ENCODE results near the gene SBK2.

SBK2 gene

DNA sequence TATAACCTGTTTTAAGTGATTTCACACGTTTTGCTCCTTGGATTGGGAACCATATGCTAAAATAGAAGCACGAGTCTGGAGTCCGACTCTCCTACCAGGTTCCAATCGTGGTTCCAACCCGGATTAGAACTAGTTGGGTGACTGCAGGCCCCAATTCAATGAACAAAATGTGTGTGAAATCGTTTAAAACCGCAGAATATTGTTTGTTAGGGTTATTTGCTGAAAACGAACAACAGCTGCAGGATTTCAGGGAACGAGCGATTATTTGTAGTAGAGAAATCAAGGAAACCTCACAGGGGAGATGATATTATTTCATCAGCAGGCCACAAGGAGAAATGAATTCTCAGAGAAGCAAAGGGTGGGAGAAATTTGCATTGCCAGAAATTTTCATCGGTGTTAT lies 32.0 kb downstream of the SBK2 start:
- no peak for FAIRE-seq
- TF ChIP-seq, protein P1, sequence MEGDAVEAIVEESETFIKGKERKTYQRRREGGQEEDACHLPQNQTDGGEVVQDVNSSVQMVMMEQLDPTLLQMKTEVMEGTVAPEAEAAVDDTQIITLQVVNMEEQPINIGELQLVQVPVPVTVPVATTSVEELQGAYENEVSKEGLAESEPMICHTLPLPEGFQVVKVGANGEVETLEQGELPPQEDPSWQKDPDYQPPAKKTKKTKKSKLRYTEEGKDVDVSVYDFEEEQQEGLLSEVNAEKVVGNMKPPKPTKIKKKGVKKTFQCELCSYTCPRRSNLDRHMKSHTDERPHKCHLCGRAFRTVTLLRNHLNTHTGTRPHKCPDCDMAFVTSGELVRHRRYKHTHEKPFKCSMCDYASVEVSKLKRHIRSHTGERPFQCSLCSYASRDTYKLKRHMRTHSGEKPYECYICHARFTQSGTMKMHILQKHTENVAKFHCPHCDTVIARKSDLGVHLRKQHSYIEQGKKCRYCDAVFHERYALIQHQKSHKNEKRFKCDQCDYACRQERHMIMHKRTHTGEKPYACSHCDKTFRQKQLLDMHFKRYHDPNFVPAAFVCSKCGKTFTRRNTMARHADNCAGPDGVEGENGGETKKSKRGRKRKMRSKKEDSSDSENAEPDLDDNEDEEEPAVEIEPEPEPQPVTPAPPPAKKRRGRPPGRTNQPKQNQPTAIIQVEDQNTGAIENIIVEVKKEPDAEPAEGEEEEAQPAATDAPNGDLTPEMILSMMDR (IDR thresholded peaks at IDR 0.05; ENCODE audit: insufficient read depth, missing control alignments), result no peak
- no peak for DNase-seq (ENCODE audit: insufficient read length, low spot score)

DNA sequence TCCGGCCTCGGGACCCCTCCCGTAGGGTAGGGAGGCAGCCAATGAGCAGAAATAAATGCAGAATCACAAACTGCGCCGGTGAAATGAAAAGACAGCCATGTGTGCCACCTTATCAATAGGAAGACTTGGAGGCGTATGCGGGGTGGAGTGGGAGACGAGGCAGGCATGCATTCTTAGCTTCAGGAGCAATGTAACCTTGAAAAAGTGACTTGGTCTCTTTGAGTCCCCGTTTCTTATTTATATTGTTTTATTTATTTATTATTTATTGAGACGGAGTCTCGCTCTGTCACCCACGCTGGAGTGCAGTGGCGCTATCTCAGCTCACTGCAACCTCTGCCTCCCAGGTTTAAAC lies 32.7 kb downstream of the SBK2 start:
- DNase-seq (ENCODE audit: insufficient read length, low spot score) (no peak), FAIRE-seq (no peak)
- TF ChIP-seq, protein P1 (IDR thresholded peaks at IDR 0.05; ENCODE audit: insufficient read depth, missing control alignments), result no peak

DNA sequence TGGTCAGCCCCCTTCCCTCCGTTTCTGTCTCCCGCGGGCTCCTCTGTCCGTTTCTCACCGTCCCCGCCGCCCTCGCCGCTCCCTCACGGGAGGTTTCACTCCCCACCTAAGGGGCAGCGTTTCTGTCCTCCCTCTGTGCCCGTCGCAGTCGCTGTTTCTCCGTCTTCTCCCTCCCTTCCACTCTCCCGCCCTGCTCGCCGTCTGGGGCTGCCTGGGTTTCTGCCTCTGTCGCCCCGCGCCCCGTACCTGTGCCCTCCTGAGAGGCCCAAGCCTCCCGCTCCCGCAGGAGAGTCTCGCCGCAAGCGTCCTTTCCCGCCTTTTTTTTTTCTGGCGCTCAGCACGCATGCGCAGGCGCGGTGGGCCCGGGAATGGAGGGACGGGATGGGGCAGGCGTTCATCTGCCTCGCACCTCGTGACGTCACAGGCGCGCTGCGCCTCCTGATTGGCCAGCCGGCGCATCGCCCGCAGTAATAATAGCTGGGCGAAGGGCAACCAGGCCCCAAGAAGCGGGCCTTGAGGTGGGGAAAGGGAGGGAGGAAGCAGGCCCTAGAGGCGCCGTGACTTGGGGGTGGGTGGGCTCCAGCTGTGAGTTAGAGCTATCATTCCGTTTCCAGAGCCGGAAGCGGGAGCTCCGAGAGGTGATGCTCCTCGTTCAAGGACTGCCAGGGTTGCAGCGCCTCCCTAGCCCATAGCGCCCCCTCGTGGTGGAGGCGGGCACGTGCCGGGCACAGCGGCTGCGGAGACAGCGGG lies 33.3 kb downstream of the SBK2 start:
- DNase-seq (ENCODE audit: insufficient read length, low spot score) (peak; percentile 98), FAIRE-seq (no peak)
- TF ChIP-seq, protein P1 (IDR thresholded peaks at IDR 0.05; ENCODE audit: insufficient read depth, missing control alignments), result peak; percentile 85

DNA sequence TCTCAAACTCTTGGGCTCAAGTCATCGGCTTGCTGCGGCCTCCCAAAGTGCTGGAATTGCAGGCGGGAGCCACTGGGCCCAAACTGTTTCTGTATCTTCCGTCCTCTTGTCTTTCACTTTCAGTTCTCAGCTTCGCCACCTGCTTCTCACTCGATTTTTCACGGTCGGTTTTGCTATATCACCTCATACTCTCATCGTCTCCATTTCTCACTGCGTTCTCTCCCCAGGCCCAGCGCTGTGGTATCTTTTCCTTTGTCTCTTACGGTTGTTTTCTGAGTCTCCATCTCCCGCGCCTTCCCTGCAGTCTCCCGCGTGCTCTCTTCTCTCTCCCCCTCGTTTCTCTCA lies 33.8 kb downstream of the SBK2 start:
- DNase-seq (ENCODE audit: insufficient read length, low spot score) (no peak), FAIRE-seq (no peak)
- TF ChIP-seq, protein P1 (IDR thresholded peaks at IDR 0.05; ENCODE audit: insufficient read depth, missing control alignments), result no peak

- FAIRE-seq, result no peak
- DNase-seq (ENCODE audit: insufficient read length, low spot score), result no peak
Measured at GRCh38 chr19:55502197-55502952, 34.6 kb downstream of the SBK2 start.

DNA sequence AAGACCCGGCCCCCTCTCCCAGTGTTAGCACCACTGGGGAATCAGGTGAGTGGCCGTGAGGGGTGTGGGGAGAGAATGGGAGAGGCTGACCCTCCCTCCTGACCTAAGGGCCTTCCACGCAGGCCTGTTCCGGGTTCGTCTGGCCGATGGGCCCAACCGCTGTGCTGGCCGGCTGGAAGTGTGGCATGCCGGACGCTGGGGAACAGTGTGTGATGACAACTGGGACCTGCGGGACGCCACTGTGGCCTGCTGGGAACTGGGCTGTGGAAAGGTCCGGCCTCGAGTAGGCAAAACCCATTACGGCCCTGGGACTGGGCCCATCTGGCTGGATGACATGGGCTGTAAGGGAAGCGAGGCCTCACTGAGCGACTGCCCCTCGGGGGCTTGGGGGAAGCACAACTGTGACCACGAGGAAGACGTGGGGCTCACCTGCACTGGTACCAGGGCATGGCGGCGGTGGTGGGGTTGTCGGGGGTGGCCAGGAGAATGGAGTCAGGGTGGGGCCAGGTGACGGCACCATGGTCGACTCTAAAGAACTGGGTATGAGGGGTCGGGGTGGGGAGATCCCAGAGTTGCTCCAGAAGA lies 36.5 kb downstream of the SBK2 start:
- no peak for FAIRE-seq
- TF ChIP-seq, protein P1 (IDR thresholded peaks at IDR 0.05; ENCODE audit: insufficient read depth, missing control alignments), result no peak
- DNase-seq (ENCODE audit: insufficient read length, low spot score), result no peak

More at GRCh38 chr19:55502197-55502952, 34.6 kb downstream of the SBK2 start:
- TF ChIP-seq, protein P1 (IDR thresholded peaks at IDR 0.05; ENCODE audit: insufficient read depth, missing control alignments), result no peak
